ENCODE results near the gene LONP2. TPM values are rescaled to one million over a fixed set of nuclear protein-coding genes. Genes with fewer than 3 reads are reported as not detected.

The LONP2 gene
- total and polyA plus RNA-seq, 10 of the 15 experiments (the other 5 are each of a cell fraction or from before 2014, with no cell fraction given), result 8.3 to 48.0 (median 34.8) TPM

DNA sequence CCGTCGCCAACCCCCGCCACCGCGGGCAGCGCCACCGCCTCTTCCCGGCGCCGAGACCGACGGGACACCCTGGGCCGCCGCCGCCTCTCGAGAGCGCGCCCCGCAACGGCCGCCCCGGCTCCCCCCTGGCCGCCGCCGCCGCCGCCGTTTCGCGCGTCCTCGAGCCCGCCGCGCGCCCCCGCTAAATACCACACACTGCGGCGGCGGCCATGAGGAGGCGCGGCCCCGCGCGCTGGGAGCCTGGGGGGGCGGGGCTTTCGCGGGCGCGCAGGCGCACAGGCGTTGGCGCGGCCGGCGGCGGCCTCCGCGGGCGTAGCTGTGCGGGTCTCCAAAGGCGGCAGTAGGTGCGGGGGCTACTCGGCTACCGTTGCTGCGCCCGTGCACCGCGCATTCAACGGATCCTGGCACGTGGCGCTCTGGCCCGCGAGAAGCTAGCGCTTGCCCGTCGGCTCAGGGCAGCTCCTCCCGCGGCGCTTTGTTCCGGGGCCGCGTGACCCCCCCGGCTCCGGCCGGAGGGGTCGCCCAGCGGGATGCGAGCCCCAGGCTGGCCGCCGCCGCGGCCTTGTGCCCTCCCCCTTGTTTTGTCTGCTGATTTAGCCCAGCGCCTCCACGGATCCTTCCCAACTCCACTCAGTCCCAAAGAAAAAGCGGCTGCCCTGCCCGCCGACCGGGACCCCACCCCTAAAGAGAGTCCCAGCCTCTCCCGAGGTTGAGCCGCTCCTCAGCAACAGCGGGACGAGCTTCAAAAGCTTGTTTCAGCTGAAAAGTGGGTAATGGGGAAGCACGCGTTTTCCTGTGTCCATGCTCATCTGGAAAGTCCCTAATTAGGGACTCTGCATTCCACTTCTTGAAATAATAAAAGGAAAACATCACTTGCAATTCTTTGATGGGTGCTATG lies 141.4 kb downstream of the LONP2 start, which contains the start of gene SIAH1 (continued):
- no peak for TF ChIP-seq EZH2 (IDR thresholded peaks at IDR 0.05; ENCODE audit: borderline replicate concordance, control insufficient read depth, low read depth, low read length)
- TF ChIP-seq SMARCA5 (IDR thresholded peaks at IDR 0.05), result peak; percentile 61; the same call in 1 of the 2 replicates
- TF ChIP-seq, protein P1, sequence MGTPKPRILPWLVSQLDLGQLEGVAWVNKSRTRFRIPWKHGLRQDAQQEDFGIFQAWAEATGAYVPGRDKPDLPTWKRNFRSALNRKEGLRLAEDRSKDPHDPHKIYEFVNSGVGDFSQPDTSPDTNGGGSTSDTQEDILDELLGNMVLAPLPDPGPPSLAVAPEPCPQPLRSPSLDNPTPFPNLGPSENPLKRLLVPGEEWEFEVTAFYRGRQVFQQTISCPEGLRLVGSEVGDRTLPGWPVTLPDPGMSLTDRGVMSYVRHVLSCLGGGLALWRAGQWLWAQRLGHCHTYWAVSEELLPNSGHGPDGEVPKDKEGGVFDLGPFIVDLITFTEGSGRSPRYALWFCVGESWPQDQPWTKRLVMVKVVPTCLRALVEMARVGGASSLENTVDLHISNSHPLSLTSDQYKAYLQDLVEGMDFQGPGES (IDR thresholded peaks at IDR 0.05), result no peak
- TF ChIP-seq RAD51 (IDR thresholded peaks at IDR 0.05), result no peak
- no peak for TF ChIP-seq SMAD1 (IDR thresholded peaks at IDR 0.05; ENCODE audit: low read depth, partially characterized antibody)
- TF ChIP-seq IRF4 (IDR thresholded peaks at IDR 0.05; ENCODE audit: low read depth, low read length), result no peak
- TF ChIP-seq MEF2A (IDR thresholded peaks at IDR 0.05; ENCODE audit: insufficient read depth, low read depth, low read length), result no peak
- TF ChIP-seq PML (IDR thresholded peaks at IDR 0.05; ENCODE audit: low read length), result peak; percentile 72; the same call in 1 of the 2 replicates
- no peak for TF ChIP-seq HDGF (IDR thresholded peaks at IDR 0.05)
- TF ChIP-seq, protein P2, sequence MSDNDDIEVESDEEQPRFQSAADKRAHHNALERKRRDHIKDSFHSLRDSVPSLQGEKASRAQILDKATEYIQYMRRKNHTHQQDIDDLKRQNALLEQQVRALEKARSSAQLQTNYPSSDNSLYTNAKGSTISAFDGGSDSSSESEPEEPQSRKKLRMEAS (IDR thresholded peaks at IDR 0.05; ENCODE audit: low read depth, low read length), result 0 out of 2 replicates have a peak, but pooled peaks have one; percentile 58
- TF ChIP-seq ZSCAN29 (IDR thresholded peaks at IDR 0.05), result no peak
- TF ChIP-seq NRF1 (conservative IDR thresholded peaks at IDR 0.05; ENCODE audit: low read depth, low read length), result peak; percentile 57
- TF ChIP-seq, protein P3, sequence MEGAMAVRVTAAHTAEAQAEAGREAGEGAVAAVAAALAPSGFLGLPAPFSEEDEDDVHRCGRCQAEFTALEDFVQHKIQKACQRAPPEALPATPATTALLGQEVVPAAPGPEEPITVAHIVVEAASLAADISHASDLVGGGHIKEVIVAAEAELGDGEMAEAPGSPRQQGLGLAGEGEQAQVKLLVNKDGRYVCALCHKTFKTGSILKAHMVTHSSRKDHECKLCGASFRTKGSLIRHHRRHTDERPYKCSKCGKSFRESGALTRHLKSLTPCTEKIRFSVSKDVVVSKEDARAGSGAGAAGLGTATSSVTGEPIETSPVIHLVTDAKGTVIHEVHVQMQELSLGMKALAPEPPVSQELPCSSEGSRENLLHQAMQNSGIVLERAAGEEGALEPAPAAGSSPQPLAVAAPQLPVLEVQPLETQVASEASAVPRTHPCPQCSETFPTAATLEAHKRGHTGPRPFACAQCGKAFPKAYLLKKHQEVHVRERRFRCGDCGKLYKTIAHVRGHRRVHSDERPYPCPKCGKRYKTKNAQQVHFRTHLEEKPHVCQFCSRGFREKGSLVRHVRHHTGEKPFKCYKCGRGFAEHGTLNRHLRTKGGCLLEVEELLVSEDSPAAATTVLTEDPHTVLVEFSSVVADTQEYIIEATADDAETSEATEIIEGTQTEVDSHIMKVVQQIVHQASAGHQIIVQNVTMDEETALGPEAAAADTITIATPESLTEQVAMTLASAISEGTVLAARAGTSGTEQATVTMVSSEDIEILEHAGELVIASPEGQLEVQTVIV (IDR thresholded peaks at IDR 0.05; ENCODE audit: borderline replicate concordance, partially characterized antibody), result no peak
- no peak for TF ChIP-seq RBBP5 (conservative IDR thresholded peaks at IDR 0.05)
- peak; percentile 82 for TF ChIP-seq IKZF1 (conservative IDR thresholded peaks at IDR 0.05)
- no peak for TF ChIP-seq SMC3 (IDR thresholded peaks at IDR 0.05; ENCODE audit: borderline replicate concordance, low read length)
- TF ChIP-seq, protein P4, sequence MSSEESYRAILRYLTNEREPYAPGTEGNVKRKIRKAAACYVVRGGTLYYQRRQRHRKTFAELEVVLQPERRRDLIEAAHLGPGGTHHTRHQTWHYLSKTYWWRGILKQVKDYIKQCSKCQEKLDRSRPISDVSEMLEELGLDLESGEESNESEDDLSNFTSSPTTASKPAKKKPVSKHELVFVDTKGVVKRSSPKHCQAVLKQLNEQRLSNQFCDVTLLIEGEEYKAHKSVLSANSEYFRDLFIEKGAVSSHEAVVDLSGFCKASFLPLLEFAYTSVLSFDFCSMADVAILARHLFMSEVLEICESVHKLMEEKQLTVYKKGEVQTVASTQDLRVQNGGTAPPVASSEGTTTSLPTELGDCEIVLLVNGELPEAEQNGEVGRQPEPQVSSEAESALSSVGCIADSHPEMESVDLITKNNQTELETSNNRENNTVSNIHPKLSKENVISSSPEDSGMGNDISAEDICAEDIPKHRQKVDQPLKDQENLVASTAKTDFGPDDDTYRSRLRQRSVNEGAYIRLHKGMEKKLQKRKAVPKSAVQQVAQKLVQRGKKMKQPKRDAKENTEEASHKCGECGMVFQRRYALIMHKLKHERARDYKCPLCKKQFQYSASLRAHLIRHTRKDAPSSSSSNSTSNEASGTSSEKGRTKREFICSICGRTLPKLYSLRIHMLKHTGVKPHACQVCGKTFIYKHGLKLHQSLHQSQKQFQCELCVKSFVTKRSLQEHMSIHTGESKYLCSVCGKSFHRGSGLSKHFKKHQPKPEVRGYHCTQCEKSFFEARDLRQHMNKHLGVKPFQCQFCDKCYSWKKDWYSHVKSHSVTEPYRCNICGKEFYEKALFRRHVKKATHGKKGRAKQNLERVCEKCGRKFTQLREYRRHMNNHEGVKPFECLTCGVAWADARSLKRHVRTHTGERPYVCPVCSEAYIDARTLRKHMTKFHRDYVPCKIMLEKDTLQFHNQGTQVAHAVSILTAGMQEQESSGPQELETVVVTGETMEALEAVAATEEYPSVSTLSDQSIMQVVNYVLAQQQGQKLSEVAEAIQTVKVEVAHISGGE (CRISPR knock-in tag; IDR thresholded peaks at IDR 0.05), result no peak
- TF ChIP-seq, protein P5, sequence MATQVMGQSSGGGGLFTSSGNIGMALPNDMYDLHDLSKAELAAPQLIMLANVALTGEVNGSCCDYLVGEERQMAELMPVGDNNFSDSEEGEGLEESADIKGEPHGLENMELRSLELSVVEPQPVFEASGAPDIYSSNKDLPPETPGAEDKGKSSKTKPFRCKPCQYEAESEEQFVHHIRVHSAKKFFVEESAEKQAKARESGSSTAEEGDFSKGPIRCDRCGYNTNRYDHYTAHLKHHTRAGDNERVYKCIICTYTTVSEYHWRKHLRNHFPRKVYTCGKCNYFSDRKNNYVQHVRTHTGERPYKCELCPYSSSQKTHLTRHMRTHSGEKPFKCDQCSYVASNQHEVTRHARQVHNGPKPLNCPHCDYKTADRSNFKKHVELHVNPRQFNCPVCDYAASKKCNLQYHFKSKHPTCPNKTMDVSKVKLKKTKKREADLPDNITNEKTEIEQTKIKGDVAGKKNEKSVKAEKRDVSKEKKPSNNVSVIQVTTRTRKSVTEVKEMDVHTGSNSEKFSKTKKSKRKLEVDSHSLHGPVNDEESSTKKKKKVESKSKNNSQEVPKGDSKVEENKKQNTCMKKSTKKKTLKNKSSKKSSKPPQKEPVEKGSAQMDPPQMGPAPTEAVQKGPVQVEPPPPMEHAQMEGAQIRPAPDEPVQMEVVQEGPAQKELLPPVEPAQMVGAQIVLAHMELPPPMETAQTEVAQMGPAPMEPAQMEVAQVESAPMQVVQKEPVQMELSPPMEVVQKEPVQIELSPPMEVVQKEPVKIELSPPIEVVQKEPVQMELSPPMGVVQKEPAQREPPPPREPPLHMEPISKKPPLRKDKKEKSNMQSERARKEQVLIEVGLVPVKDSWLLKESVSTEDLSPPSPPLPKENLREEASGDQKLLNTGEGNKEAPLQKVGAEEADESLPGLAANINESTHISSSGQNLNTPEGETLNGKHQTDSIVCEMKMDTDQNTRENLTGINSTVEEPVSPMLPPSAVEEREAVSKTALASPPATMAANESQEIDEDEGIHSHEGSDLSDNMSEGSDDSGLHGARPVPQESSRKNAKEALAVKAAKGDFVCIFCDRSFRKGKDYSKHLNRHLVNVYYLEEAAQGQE (IDR thresholded peaks at IDR 0.05; ENCODE audit: low read depth, low read length), result no peak
- TF ChIP-seq GABPA (IDR thresholded peaks at IDR 0.05; ENCODE audit: low read depth), result no peak
